IMR-90 (cell line): ENCODE measurements around the gene CIRBP. TPM values are rescaled to one million over a fixed set of nuclear protein-coding genes. Genes with fewer than 3 reads are reported as not detected.

Source experiments
- ATAC-seq: fragments of 200-7000 bp; cut with Tn5 transposase; 2 replicates; pipeline ENCODE4 v1.9.1; 2020; ENCODE audit warnings: low read depth, mild to moderate bottlenecking, moderate library complexity
- BruUV-seq: library from RNA; stranded (reverse); fragments of 400-500 nt; replicated peaks from 2 replicates; lab custom pipeline; 2021; lab: Mats Ljungman, UMichigan
- CTCF ChIA-PET: fragments of 300-600 bp; formaldehyde crosslinking; extraction: SDS; loops from one replicate; lab custom pipeline; 2021; ENCODE audit warnings: antibody characterized with exemption; lab: Yijun Ruan, JAX
- POLR2A ChIA-PET: fragments of 300-600 bp; sonication (Branson Sonifier 250); formaldehyde crosslinking; loops from one replicate; lab custom pipeline; 2022; ENCODE audit warnings: antibody characterized with exemption; ENCODE audit not compliant: unreplicated experiment; lab: Charles Lee
- DNase-seq: peaks from one replicate; pipeline ENCODE4 v3.0.0; 2013
- H2AFZ ChIP-seq: replicated peaks from 2 replicates; pipeline ENCODE3; 2013; ENCODE audit warnings: low read length, mild to moderate bottlenecking; ENCODE audit not compliant: poor library complexity
- H2AK5ac ChIP-seq: 2 replicates; pipeline ENCODE4 v1.6.1; 2013; ENCODE audit warnings: low read depth, low read length, inconsistent platforms
- H2AK9ac ChIP-seq: replicated peaks from 2 replicates; pipeline ENCODE3; 2013; ENCODE audit warnings: mild to moderate bottlenecking, low read depth, low read length, moderate library complexity; ENCODE audit not compliant: poor library complexity
- H2BK120ac ChIP-seq: 2 replicates; pipeline ENCODE4 v1.6.1; 2013; ENCODE audit warnings: low read depth, low read length, inconsistent platforms
- H2BK15ac ChIP-seq: 3 replicates; pipeline ENCODE4 v1.6.1; 2013; ENCODE audit warnings: low read depth, low read length, inconsistent platforms
- H2BK20ac ChIP-seq: 2 replicates; pipeline ENCODE4 v1.6.1; 2013; ENCODE audit warnings: low read depth, mild to moderate bottlenecking, inconsistent platforms, low read length, moderate library complexity
- H2BK5ac ChIP-seq: 2 replicates; pipeline ENCODE4 v1.6.1; 2013; ENCODE audit warnings: mild to moderate bottlenecking, low read depth, low read length, inconsistent platforms; ENCODE audit not compliant: poor library complexity, severe bottlenecking
- H3K14ac ChIP-seq: replicated peaks from 2 replicates; pipeline ENCODE4 v1.6.1; 2013; ENCODE audit warnings: low read depth, low read length, inconsistent platforms
- H3K18ac ChIP-seq: 2 replicates; pipeline ENCODE4 v1.6.1; 2013; ENCODE audit warnings: low read depth, low read length, control low read depth
- H3K23ac ChIP-seq: 2 replicates; pipeline ENCODE4 v1.6.1; 2013; ENCODE audit warnings: low read depth, low read length, inconsistent platforms
- H3K27ac ChIP-seq: 2 replicates; pipeline ENCODE4 v1.5.1; 2013; ENCODE audit warnings: mild to moderate bottlenecking, control low read depth, low read length; ENCODE audit not compliant: insufficient read depth
- H3K27me3 ChIP-seq: 2 replicates; pipeline ENCODE4 v1.6.1; 2013; ENCODE audit warnings: low read length; ENCODE audit not compliant: control insufficient read depth, insufficient read depth
- H3K36me3 ChIP-seq: 2 replicates; pipeline ENCODE4 v1.6.1; 2013; ENCODE audit warnings: low read length, mixed read lengths; ENCODE audit not compliant: control insufficient read depth, insufficient read depth
- H3K4ac ChIP-seq: 2 replicates; pipeline ENCODE4 v1.6.1; 2013; ENCODE audit warnings: low read depth, low read length, inconsistent platforms
- H3K4me1 ChIP-seq: 2 replicates; pipeline ENCODE4 v1.6.1; 2013; ENCODE audit warnings: low read length, mixed read lengths; ENCODE audit not compliant: control insufficient read depth, insufficient read depth
- H3K4me2 ChIP-seq: 2 replicates; pipeline ENCODE4 v1.6.1; 2013; ENCODE audit warnings: low read depth, mild to moderate bottlenecking, control low read depth, low read length, moderate library complexity
- H3K4me3 ChIP-seq: 2 replicates; pipeline ENCODE4 v1.5.1; 2013; ENCODE audit warnings: low read depth, mild to moderate bottlenecking, control low read depth, low read length, moderate library complexity; ENCODE audit not compliant: insufficient read depth
- H3K56ac ChIP-seq: 2 replicates; pipeline ENCODE4 v1.6.1; 2013; ENCODE audit warnings: low read length, inconsistent platforms; ENCODE audit not compliant: insufficient read depth; ENCODE audit errors: extremely low read depth
- H3K79me1 ChIP-seq, 2 experiments: 2 replicates each; pipeline ENCODE4 v1.6.1; 2013; ENCODE audit warnings: low read length in 2 of 2, inconsistent platforms in 1 of 2, low read depth in 1 of 2
- H3K9ac ChIP-seq: 2 replicates; pipeline ENCODE4 v1.6.1; 2013; ENCODE audit warnings: low read depth, low read length, control low read depth
- H3K9me1 ChIP-seq: 2 replicates; pipeline ENCODE4 v1.6.1; 2013; ENCODE audit warnings: low read length, inconsistent platforms; ENCODE audit not compliant: insufficient read depth
- H3K9me3 ChIP-seq: 2 replicates; pipeline ENCODE4 v1.6.1; 2013; ENCODE audit warnings: low read length; ENCODE audit not compliant: control insufficient read depth, insufficient read depth
- H4K20me1 ChIP-seq: 2 replicates; pipeline ENCODE4 v1.6.1; 2013; ENCODE audit warnings: low read length, inconsistent platforms; ENCODE audit not compliant: insufficient read depth
- H4K5ac ChIP-seq: 2 replicates; pipeline ENCODE4 v1.6.1; 2013; ENCODE audit warnings: mild to moderate bottlenecking, low read depth, low read length, control low read depth
- H4K8ac ChIP-seq, 2 experiments: 2 replicates each; pipeline ENCODE4 v1.6.1; 2013; ENCODE audit warnings: low read depth in 2 of 2, low read length in 2 of 2, control low read depth in 1 of 2, inconsistent platforms in 1 of 2
- H4K91ac ChIP-seq: 2 replicates; pipeline ENCODE4 v1.6.1; 2013; ENCODE audit warnings: low read depth, low read length, inconsistent platforms; ENCODE audit not compliant: insufficient read depth
- WGBS, 2 experiments: methylation state at CpG; one replicate each; pipeline versions ENCODE4 v1.1.5 to v1.1.7; 2013; ENCODE audit warnings: missing lambda C conversion rate in 2 of 2; ENCODE audit not compliant: insufficient read length in 1 of 2; ENCODE audit errors: extremely low coverage in 2 of 2; 5-methylcytosine and 5-hydroxymethylcytosine counted together
- dilution Hi-C: fragments of 300-500 bp; cut with HindIII; formaldehyde crosslinking; loops from one replicate; pipeline ENCODE4 v1.14.3; 2018; ENCODE audit warnings: low sequenced_read_pairs; ENCODE audit not compliant: unreplicated experiment
- in situ Hi-C: fragments of 300-500 bp; cut with MboI; formaldehyde crosslinking; loops from 3 replicates; pipeline ENCODE4 v1.14.3; 2019; ENCODE audit warnings: low sequenced_read_pairs, inconsistent platforms, mixed read lengths
- intact Hi-C: fragments of 100-400 bp; cut with micrococcal nuclease; formaldehyde crosslinking; loops from 2 replicates; pipeline ENCODE4 v1.10.0; 2022
- polyA plus RNA-seq, 3 experiments: library from polyadenylated mRNA; depleted of rRNA; stranded (reverse); fragments of >200 nt; gene quantifications; 2 replicates each; pipeline ENCODE4 v1.2.3, GENCODE V29; 2012; ENCODE audit warnings: low replicate concordance in 1 of 3
- total RNA-seq: library from RNA; depleted of rRNA; stranded (reverse); fragments of >200 nt; gene quantifications from 2 replicates; pipeline ENCODE4 v1.2.3, GENCODE V29; 2012
- TF ChIP-seq, protein P1 (sequence below): fragments of 150-350 bp; IDR thresholded peaks from 2 replicates; pipeline ENCODE4 v1.6.1; 2016; ENCODE audit warnings: low read depth, mild to moderate bottlenecking, low read length, moderate library complexity, borderline replicate concordance

The CIRBP gene
- total and polyA plus RNA-seq, 2 of the 4 experiments (the other 2 are of a cell fraction), result 299 to 542 TPM

DNA sequence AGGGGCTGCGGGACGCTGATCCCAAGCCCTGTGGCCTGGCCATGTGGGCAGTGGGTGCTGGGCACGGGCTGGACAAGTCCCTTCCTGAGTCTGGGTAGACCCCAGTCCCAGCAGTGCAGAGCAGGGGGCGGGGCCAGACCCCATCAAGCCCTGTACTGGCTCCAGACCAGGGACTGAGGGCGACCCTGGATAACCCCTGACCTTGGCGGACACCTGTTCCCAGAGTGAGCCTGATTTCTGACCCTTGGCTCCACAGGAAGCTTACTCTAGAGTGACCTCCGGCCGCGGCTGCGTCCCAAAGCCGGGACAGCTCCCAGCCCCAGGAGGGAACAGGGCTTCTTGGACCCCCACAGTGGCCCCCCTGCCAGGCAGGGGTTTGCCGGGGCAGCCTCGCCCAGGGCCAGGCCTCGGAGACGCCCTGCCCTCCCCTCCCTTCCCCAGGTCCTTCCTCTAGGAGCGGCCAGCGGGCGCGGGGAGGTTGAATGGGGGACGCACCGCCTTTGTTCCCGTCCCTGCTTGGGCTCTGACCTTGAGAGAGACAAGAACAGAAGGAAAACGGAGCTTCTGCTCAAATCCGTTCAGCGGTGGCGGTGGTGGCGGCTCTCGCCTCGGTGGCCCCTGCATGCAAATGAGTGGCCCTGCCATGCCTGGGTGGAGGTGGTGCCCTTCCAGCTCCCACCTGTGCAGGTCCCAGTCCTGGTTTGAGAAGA is 14.2 kb downstream of the CIRBP start:
- Histone ChIP-seq H3K4me2 (no peak overlapping the region), H4K8ac (no peak overlapping the region), H3K23ac (no peak overlapping the region), H3K14ac (no peak overlapping the region), H3K4me1 (no peaks in the 10 kb centered on the region), H2BK20ac (no peak overlapping the region), H3K56ac (no peak overlapping the region), H4K20me1 (peaks cover 16% of the 10 kb centered on the region), H3K9ac (no peak overlapping the region), H3K18ac (no peak overlapping the region), H3K4me3 (no peak overlapping the region), H4K91ac (no peak overlapping the region), H2BK5ac (no peak overlapping the region), H2AK9ac (no peak overlapping the region), H3K27me3 (peaks cover 41% of the 10 kb centered on the region), H3K9me3 (no peaks in the 10 kb centered on the region), H3K79me1 (peaks cover 0 to 10% of the 10 kb centered on the region in 2 experiments; a peak in 1 of 4 replicates), H3K4ac (no peak overlapping the region), H3K9me1 (no peaks in the 10 kb centered on the region), H2BK15ac (no peak overlapping the region), H2AK5ac (no peak overlapping the region), H2BK120ac (no peak overlapping the region), H3K27ac (no peak overlapping the region), H2AFZ (no peak overlapping the region), H4K5ac (no peak overlapping the region), H3K36me3 (peaks cover 5% of the 10 kb centered on the region)
- ATAC-seq (no peak), DNase-seq (no peak)
- no TSS peak for BruUV-seq
- 76% methylated on average over 9 of the region's 29 CpGs; no CpG with 5 or more reads in 1 of the 2 experiments for WGBS, 2 experiments
- TF ChIP-seq, protein P1, sequence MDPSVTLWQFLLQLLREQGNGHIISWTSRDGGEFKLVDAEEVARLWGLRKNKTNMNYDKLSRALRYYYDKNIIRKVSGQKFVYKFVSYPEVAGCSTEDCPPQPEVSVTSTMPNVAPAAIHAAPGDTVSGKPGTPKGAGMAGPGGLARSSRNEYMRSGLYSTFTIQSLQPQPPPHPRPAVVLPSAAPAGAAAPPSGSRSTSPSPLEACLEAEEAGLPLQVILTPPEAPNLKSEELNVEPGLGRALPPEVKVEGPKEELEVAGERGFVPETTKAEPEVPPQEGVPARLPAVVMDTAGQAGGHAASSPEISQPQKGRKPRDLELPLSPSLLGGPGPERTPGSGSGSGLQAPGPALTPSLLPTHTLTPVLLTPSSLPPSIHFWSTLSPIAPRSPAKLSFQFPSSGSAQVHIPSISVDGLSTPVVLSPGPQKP, result no peak
- ChIA-PET POLR2A (interaction anchor here (1.0 kb wide), 1 partner anchor 8 kb away, joined by 5 read pairs; the partner anchor contains the start of gene FAM174C), CTCF (no interaction called here)
- intact Hi-C loops (no loop called here), in situ Hi-C loops (loop anchor here (5.0 kb wide), 1 partner anchor 79 kb away; no protein-coding TSS in a partner anchor), dilution Hi-C loops (no loop called here)
